ENCODE results near the gene CDH8. TPM values are rescaled to one million over a fixed set of nuclear protein-coding genes. Genes with fewer than 3 reads are reported as not detected.

CDH8 gene
- total RNA-seq, result not detected in 2 replicates

GRCh38 chr16:62036101-62036801 lies at the start of gene CDH8:
Gene CDH8 (minus strand): TSS chr16:62036438. CDS start chr16:62021403, 15,035 bp downstream.

